HEK293T (cell line): ENCODE data around the gene ZNF155.

Experiments used
- CTCF ChIA-PET: fragments of 350-600 bp; formaldehyde crosslinking; extraction: SDS; loops from one replicate; lab custom pipeline; 2021; ENCODE audit warnings: antibody characterized with exemption, inconsistent platforms; lab: Yijun Ruan, JAX
- POLR2A ChIA-PET: fragments of 350-600 bp; formaldehyde crosslinking; extraction: SDS; loops from one replicate; lab custom pipeline; 2020; ENCODE audit warnings: antibody characterized with exemption, inconsistent platforms; lab: Yijun Ruan, JAX
- DNase-seq: peaks from one replicate; pipeline ENCODE4 v3.0.0; 2012; ENCODE audit warnings: mixed read lengths; ENCODE audit errors: extremely low spot score
- ARNT ChIP-seq: fragments of 450-650 bp; IDR thresholded peaks from 2 replicates; pipeline ENCODE4 v1.6.1; 2017; ENCODE audit warnings: mild to moderate bottlenecking
- BHLHE40 ChIP-seq: fragments of 450-650 bp; IDR thresholded peaks from 2 replicates; pipeline ENCODE4 v1.6.1; 2016; ENCODE audit warnings: mild to moderate bottlenecking, moderate library complexity, borderline replicate concordance
- CTBP1 ChIP-seq: fragments of 450-650 bp; IDR thresholded peaks from 2 replicates; pipeline ENCODE4 v1.6.1; 2016; ENCODE audit warnings: borderline replicate concordance
- ELF4 ChIP-seq: fragments of 450-650 bp; IDR thresholded peaks from 2 replicates; pipeline ENCODE4 v1.6.1; 2017; ENCODE audit warnings: antibody characterized with exemption
- FOXA1 ChIP-seq: fragments of 450-650 bp; IDR thresholded peaks from 2 replicates; pipeline ENCODE4 v1.6.1; 2016; ENCODE audit warnings: mild to moderate bottlenecking
- FOXK2 ChIP-seq: fragments of 450-650 bp; IDR thresholded peaks from 2 replicates; pipeline ENCODE4 v1.6.1; 2016; ENCODE audit warnings: mild to moderate bottlenecking
- FOXM1 ChIP-seq: fragments of 450-650 bp; IDR thresholded peaks from 2 replicates; pipeline ENCODE4 v1.6.1; 2017; ENCODE audit warnings: mild to moderate bottlenecking, borderline replicate concordance
- HDGF ChIP-seq: fragments of 450-650 bp; IDR thresholded peaks from 2 replicates; pipeline ENCODE4 v1.6.1; 2017; ENCODE audit warnings: antibody characterized with exemption, borderline replicate concordance
- L3MBTL2 ChIP-seq: fragments of 450-650 bp; conservative IDR thresholded peaks from 2 replicates; pipeline ENCODE4 v1.6.1; 2016; ENCODE audit warnings: mild to moderate bottlenecking
- LEF1 ChIP-seq: fragments of 450-650 bp; IDR thresholded peaks from 2 replicates; pipeline ENCODE4 v1.6.1; 2017; ENCODE audit warnings: mild to moderate bottlenecking, borderline replicate concordance
- NFRKB ChIP-seq: fragments of 450-650 bp; IDR thresholded peaks from 2 replicates; pipeline ENCODE4 v1.6.1; 2016; ENCODE audit warnings: mild to moderate bottlenecking, moderate library complexity
- PKNOX1 ChIP-seq: fragments of 450-650 bp; IDR thresholded peaks from 2 replicates; pipeline ENCODE4 v1.6.1; 2016
- SP1 ChIP-seq: fragments of 450-650 bp; IDR thresholded peaks from 2 replicates; pipeline ENCODE4 v1.6.1; 2017
- SUZ12 ChIP-seq: fragments of 450-650 bp; IDR thresholded peaks from 2 replicates; pipeline ENCODE4 v1.6.1; 2016; ENCODE audit warnings: mild to moderate bottlenecking
- TARDBP ChIP-seq: fragments of 450-650 bp; IDR thresholded peaks from 2 replicates; pipeline ENCODE4 v1.6.1; 2016
- ZNF384 ChIP-seq: fragments of 450-650 bp; IDR thresholded peaks from 2 replicates; pipeline ENCODE4 v1.6.1; 2016

ZNF155 gene

GRCh38 chr19:44002566-44003460 lies 18.8 kb downstream of the ZNF155 start, which contains the start of gene ZNF230:
Gene ZNF230 (plus strand): TSS chr19:44002957. CDS start chr19:44007079, 4,122 bp downstream.
- TF ChIP-seq FOXA1 (no peak), TARDBP (no peak), ARNT (no peak), CTBP1 (no peak), FOXM1 (no peak), HDGF (no peak), FOXK2 (no peak), SP1 (no peak), PKNOX1 (no peak), L3MBTL2 (peak; percentile 18), ELF4 (peak; percentile 81), LEF1 (no peak), BHLHE40 (no peak), ZNF384 (no peak), NFRKB (no peak), SUZ12 (peak; percentile 59; the same call in 1 of the 2 replicates)
- peak; percentile 88 for DNase-seq
- ChIA-PET CTCF (no interaction called here), POLR2A (interaction anchor here (1.0 to 1.8 kb wide), 2 partner anchors 51 to 92 kb away, joined by 4 to 8 read pairs; partner anchors contain the start of genes ZNF221 and ZNF224)

- ChIA-PET POLR2A (interaction anchor here (1.8 kb wide), 1 partner anchor 91 kb away, joined by 8 read pairs; the partner anchor contains the start of gene ZNF224), CTCF (no interaction called here)
- TF ChIP-seq TARDBP (no peak), ZNF384 (no peak), ARNT (no peak), NFRKB (no peak), SP1 (no peak), FOXK2 (no peak), LEF1 (no peak), HDGF (no peak), PKNOX1 (no peak), ELF4 (no peak), CTBP1 (no peak), FOXM1 (no peak)
- DNase-seq = peak; percentile 6
These were observed 19.5 kb downstream of the ZNF155 start for GRCh38 chr19:44003461-44004009.

- TF ChIP-seq PKNOX1 = no peak
- no peak for TF ChIP-seq FOXK2
- no peak for TF ChIP-seq ARNT
- TF ChIP-seq ELF4 = no peak
- no peak for TF ChIP-seq FOXM1
- TF ChIP-seq CTBP1 = no peak
- no peak for DNase-seq
- ChIA-PET POLR2A (no interaction called here), CTCF (no interaction called here)
These were observed 22.0 kb downstream of the ZNF155 start for GRCh38 chr19:44005973-44006372.

- DNase-seq = no peak
- CTCF ChIA-PET = no interaction called here
- TF ChIP-seq ZNF384 (no peak), HDGF (no peak), TARDBP (no peak), FOXM1 (no peak), BHLHE40 (no peak), FOXK2 (no peak), ELF4 (no peak), NFRKB (no peak), FOXA1 (no peak), ARNT (no peak), SP1 (no peak), CTBP1 (no peak), L3MBTL2 (no peak)
- POLR2A ChIA-PET = no interaction called here
These were observed 23.5 kb downstream of the ZNF155 start for GRCh38 chr19:44007473-44007872.

- POLR2A ChIA-PET = no interaction called here
- CTCF ChIA-PET = no interaction called here
- TF ChIP-seq BHLHE40 (no peak), TARDBP (no peak), FOXM1 (no peak), ARNT (no peak), ZNF384 (no peak), CTBP1 (no peak), L3MBTL2 (no peak), FOXK2 (no peak), LEF1 (no peak), PKNOX1 (no peak), HDGF (no peak), SUZ12 (no peak), ELF4 (no peak), SP1 (no peak), FOXA1 (no peak), NFRKB (no peak)
- DNase-seq = no peak
These were observed 26.5 kb downstream of the ZNF155 start for GRCh38 chr19:44010468-44010867.
